ENCODE results near the gene MR1.
A peak's percentile ranks its signal among the peaks of the same experiment; 100 is the strongest.

The MR1 gene

GRCh38 chr1:181089017-181089675, 55.4 kb downstream of the MR1 start:
- DNase-seq (ENCODE audit: insufficient read length, low spot score) (no peak), FAIRE-seq (no peak)

- FAIRE-seq (peak; percentile 84), DNase-seq (ENCODE audit: insufficient read length, low spot score) (no peak)
Observed at GRCh38 chr1:181089676-181090544, 56.1 kb downstream of the MR1 start.

- FAIRE-seq (peak; percentile 40), DNase-seq (ENCODE audit: insufficient read length, low spot score) (no peak)
Observed at GRCh38 chr1:181090641-181091126, 56.9 kb downstream of the MR1 start.

GRCh38 chr1:181091309-181092040, 57.7 kb downstream of the MR1 start:
- no peak for FAIRE-seq

GRCh38 chr1:181092056-181092455, 58.3 kb downstream of the MR1 start:
- FAIRE-seq = peak; percentile 35
- DNase-seq (ENCODE audit: insufficient read length, low spot score) = no peak

More at GRCh38 chr1:181091309-181092040, 57.7 kb downstream of the MR1 start:
- DNase-seq (ENCODE audit: insufficient read length, low spot score) = no peak

GRCh38 chr1:181092883-181093458, 59.2 kb downstream of the MR1 start:
- FAIRE-seq = no peak
- DNase-seq (ENCODE audit: insufficient read length, low spot score) = no peak

GRCh38 chr1:181094416-181095212, 60.8 kb downstream of the MR1 start:
- FAIRE-seq (no peak), DNase-seq (ENCODE audit: insufficient read length, low spot score) (no peak)

GRCh38 chr1:181095260-181095659, 61.5 kb downstream of the MR1 start:
- DNase-seq (ENCODE audit: insufficient read length, low spot score) = no peak
- FAIRE-seq = no peak

- DNase-seq (ENCODE audit: insufficient read length, low spot score) (no peak), FAIRE-seq (no peak)
Observed at GRCh38 chr1:181095763-181096184, 62.0 kb downstream of the MR1 start.

- DNase-seq (ENCODE audit: insufficient read length, low spot score) = no peak
- FAIRE-seq = no peak
Observed at GRCh38 chr1:181097242-181097641, 63.5 kb downstream of the MR1 start.

GRCh38 chr1:181099152-181100014, 65.6 kb downstream of the MR1 start:
- DNase-seq (ENCODE audit: insufficient read length, low spot score) (no peak), FAIRE-seq (peak; percentile 91)

- DNase-seq (ENCODE audit: insufficient read length, low spot score) (no peak), FAIRE-seq (peak; percentile 21)
Observed at GRCh38 chr1:181100015-181100905, 66.5 kb downstream of the MR1 start.

- DNase-seq (ENCODE audit: insufficient read length, low spot score) (no peak), FAIRE-seq (no peak)
Observed at GRCh38 chr1:181100934-181101333, 67.2 kb downstream of the MR1 start.

- FAIRE-seq = peak; percentile 40
- DNase-seq (ENCODE audit: insufficient read length, low spot score) = no peak
Observed at GRCh38 chr1:181101581-181102226, 67.9 kb downstream of the MR1 start.

- FAIRE-seq (peak; percentile 45), DNase-seq (ENCODE audit: insufficient read length, low spot score) (no peak)
Observed at GRCh38 chr1:181102841-181103240, 69.1 kb downstream of the MR1 start.

GRCh38 chr1:181103399-181103798, 69.6 kb downstream of the MR1 start:
- FAIRE-seq (no peak), DNase-seq (ENCODE audit: insufficient read length, low spot score) (no peak)

- peak; percentile 35 for FAIRE-seq
- DNase-seq (ENCODE audit: insufficient read length, low spot score) = no peak
Observed at GRCh38 chr1:181104042-181104789, 70.4 kb downstream of the MR1 start.

Measured in GM19239 (cell line).